HCT116 (cell line): ENCODE data around the gene AUTS2. TPM values are rescaled to one million over a fixed set of nuclear protein-coding genes. Genes with fewer than 3 reads are reported as not detected.

Source experiments
- ATAC-seq: fragments of 200-7000 bp; cut with Tn5 transposase; 2 replicates; pipeline ENCODE4 v1.9.1; 2020; ENCODE audit warnings: mild to moderate bottlenecking, moderate library complexity
- BruUV-seq: library from RNA; stranded (reverse); fragments of 400-500 nt; replicated peaks from 2 replicates; lab custom pipeline; 2021; lab: Mats Ljungman, UMichigan
- CTCF ChIA-PET: fragments of 300-600 bp; sonication (Branson Sonifier 250); formaldehyde crosslinking; loops from one replicate; lab custom pipeline; 2021; ENCODE audit warnings: antibody characterized with exemption; lab: Charles Lee
- POLR2A ChIA-PET: fragments of 300-600, 350-600 bp; sonication (Branson Sonifier 250); formaldehyde crosslinking; loops from one replicate; lab custom pipeline; 2021; ENCODE audit warnings: antibody characterized with exemption; lab: Charles Lee
- RAD21 ChIA-PET, 2 experiments: fragments of 300-600 bp; sonication (Branson Sonifier 250); formaldehyde crosslinking; loops; one replicate each; lab custom pipeline; 2023; ENCODE audit warnings: low total read pairs in 2 of 2; ENCODE audit not compliant: uncharacterized antibody in 2 of 2, unreplicated experiment in 2 of 2, low non-redundant PET in 1 of 2; lab: Charles Lee
- DNase-seq: peaks from one replicate; pipeline ENCODE4 v3.0.0-alpha.2; 2010; ENCODE audit warnings: low read depth, low spot score
- H2AFZ ChIP-seq: fragments of 200-600 bp; shearing (Covaris generic), sonication (generic); 2 replicates; pipeline ENCODE4 v1.6.1; 2017; ENCODE audit warnings: low read depth, mixed run types, mixed read lengths, antibody characterized with exemption, low read length; ENCODE audit not compliant: poor library complexity, severe bottlenecking
- H3K27ac ChIP-seq: 2 replicates; pipeline ENCODE4 v1.5.1; 2012; ENCODE audit warnings: low read depth, low read length
- H3K27me3 ChIP-seq: fragments of 200-600 bp; sonication (generic); 2 replicates; pipeline ENCODE4 v1.6.1; 2016; ENCODE audit warnings: mixed run types, low read length, mixed read lengths; ENCODE audit not compliant: insufficient read depth
- H3K36me3 ChIP-seq, 2 experiments: fragments of 200-500 bp in 1 of 2; fragments of 200-600 bp in 1 of 2; sonication (Bioruptor generic) in 1 of 2; sonication (generic) in 1 of 2; 2 replicates each; pipeline versions ENCODE4 v1.5.1 to v1.6.1; 2014 to 2016; ENCODE audit warnings: low read length in 2 of 2, inconsistent platforms in 1 of 2, mixed read lengths in 1 of 2, mixed run types in 1 of 2; ENCODE audit not compliant: insufficient read depth in 2 of 2, control insufficient read depth in 1 of 2
- H3K4me1 ChIP-seq, 2 experiments: fragments of 200-600 bp in 1 of 2; sonication (generic) in 1 of 2; 2 replicates each; pipeline versions ENCODE4 v1.5.1 to v1.6.1; 2012 to 2017; ENCODE audit warnings: low read length in 2 of 2, inconsistent platforms in 1 of 2, mild to moderate bottlenecking in 1 of 2, mixed read lengths in 1 of 2, mixed run types in 1 of 2, moderate library complexity in 1 of 2; ENCODE audit not compliant: insufficient read depth in 2 of 2, control insufficient read depth in 1 of 2
- H3K4me2 ChIP-seq: fragments of 200-600 bp; sonication (generic); 2 replicates; pipeline ENCODE4 v1.6.1; 2017; ENCODE audit warnings: mixed run types, low read length, mixed read lengths
- H3K4me3 ChIP-seq, 2 experiments: fragments of 200-600 bp in 1 of 2; sonication (generic) in 1 of 2; replicated peaks in 1 of 2; 2 replicates each; pipeline ENCODE4 v1.5.1; 2011 to 2016; ENCODE audit warnings: low read length in 2 of 2, control low read depth in 1 of 2, low read depth in 1 of 2, mild to moderate bottlenecking in 1 of 2, mixed read lengths in 1 of 2, mixed run types in 1 of 2
- H3K79me2 ChIP-seq: fragments of 200-600 bp; sonication (generic); 2 replicates; pipeline ENCODE4 v1.6.1; 2017; ENCODE audit warnings: mild to moderate bottlenecking, mixed run types, low read length, moderate library complexity, mixed read lengths; ENCODE audit not compliant: insufficient read depth
- H3K9ac ChIP-seq: fragments of 200-600 bp; sonication (generic); 2 replicates; pipeline ENCODE4 v1.6.1; 2016; ENCODE audit warnings: low read length, mixed read lengths
- H3K9me2 ChIP-seq: fragments of 200-600 bp; sonication (generic), shearing (Covaris generic); 2 replicates; pipeline ENCODE4 v1.6.1; 2017; ENCODE audit warnings: mixed run types, mild to moderate bottlenecking, moderate library complexity; ENCODE audit not compliant: insufficient read depth
- H3K9me3 ChIP-seq, 2 experiments: fragments of 200-500 bp in 1 of 2; fragments of 200-600 bp in 1 of 2; sonication (Bioruptor generic) in 1 of 2; sonication (generic) in 1 of 2; 2 replicates each; pipeline ENCODE4 v1.6.1; 2014 to 2017; ENCODE audit warnings: low read length in 2 of 2, mixed read lengths in 2 of 2, inconsistent platforms in 1 of 2, low read depth in 1 of 2, mild to moderate bottlenecking in 1 of 2, mixed run types in 1 of 2, moderate library complexity in 1 of 2; ENCODE audit not compliant: control insufficient read depth in 1 of 2, insufficient read depth in 1 of 2
- H4K20me1 ChIP-seq: fragments of 200-600 bp; sonication (generic), shearing (Covaris generic); 2 replicates; pipeline ENCODE4 v1.6.1; 2017; ENCODE audit warnings: mixed run types, mild to moderate bottlenecking, moderate library complexity; ENCODE audit not compliant: insufficient read depth
- CBX3 ChIP-seq: IDR thresholded peaks from 2 replicates; pipeline ENCODE4 v1.6.1; 2012; ENCODE audit warnings: low read depth
- CEBPB ChIP-seq: IDR thresholded peaks from 2 replicates; pipeline ENCODE4 v1.6.1; 2012; ENCODE audit warnings: low read depth
- EGR1 ChIP-seq: IDR thresholded peaks from 2 replicates; pipeline ENCODE4 v1.6.1; 2012; ENCODE audit warnings: low read depth
- ELF1 ChIP-seq: IDR thresholded peaks from 2 replicates; pipeline ENCODE4 v1.6.1; 2012; ENCODE audit warnings: low read depth, borderline replicate concordance
- EZH2 ChIP-seq: fragments of 200-600 bp; sonication (generic); IDR thresholded peaks from 2 replicates; pipeline ENCODE4 v1.6.1; 2017; ENCODE audit warnings: antibody characterized with exemption, mixed run types
- FOSL1 ChIP-seq: IDR thresholded peaks from 2 replicates; pipeline ENCODE4 v1.6.1; 2012; ENCODE audit warnings: low read depth
- JUND ChIP-seq: IDR thresholded peaks from 2 replicates; pipeline ENCODE4 v1.6.1; 2012
- POLR2A ChIP-seq: IDR thresholded peaks from 2 replicates; pipeline ENCODE4 v1.7.0; 2011; ENCODE audit warnings: borderline replicate concordance; ENCODE audit not compliant: insufficient read depth, insufficient read length; ENCODE audit errors: extremely low read depth
- RAD21 ChIP-seq: IDR thresholded peaks from 2 replicates; pipeline ENCODE4 v1.6.1; 2012; ENCODE audit warnings: low read depth, mild to moderate bottlenecking
- SP1 ChIP-seq: IDR thresholded peaks from 2 replicates; pipeline ENCODE4 v1.6.1; 2012; ENCODE audit warnings: low read depth
- SRF ChIP-seq: IDR thresholded peaks from 2 replicates; pipeline ENCODE4 v1.6.1; 2012; ENCODE audit warnings: low read depth
- TCF7L2 ChIP-seq: IDR thresholded peaks from 2 replicates; pipeline ENCODE4 v1.7.0; 2011; ENCODE audit warnings: borderline replicate concordance, inconsistent platforms; ENCODE audit not compliant: insufficient read depth, insufficient read length; ENCODE audit errors: extremely low read depth
- YY1 ChIP-seq: IDR thresholded peaks from 2 replicates; pipeline ENCODE4 v1.6.1; 2011; ENCODE audit warnings: low read length, low read depth, moderate library complexity, mild to moderate bottlenecking; ENCODE audit not compliant: insufficient replicate concordance; ENCODE audit errors: extremely low read depth
- ZFX ChIP-seq: fragments of 450-650 bp; IDR thresholded peaks from 2 replicates; pipeline ENCODE4 v1.6.1; 2017
- ZNF274 ChIP-seq: fragments of 200-500 bp; sonication (Bioruptor generic); IDR thresholded peaks from 2 replicates; pipeline ENCODE4 v1.6.1; 2014; ENCODE audit warnings: mild to moderate bottlenecking, low read depth, low read length, inconsistent platforms
- intact Hi-C: fragments of 100-400 bp; cut with micrococcal nuclease; formaldehyde crosslinking; loops from 2 replicates; pipeline ENCODE4 v1.10.0; 2022
- total RNA-seq: library from RNA; stranded (reverse); gene quantifications from one replicate; pipeline ENCODE4 v1.2.1, GENCODE V29; 2021; ENCODE audit not compliant: unreplicated experiment
- TF ChIP-seq, protein P1 (sequence below), 3 experiments: fragments of 200-600 bp in 1 of 3; sonication (generic) in 1 of 3; IDR thresholded peaks in 2 of 3; conservative IDR thresholded peaks in 1 of 3; 2 replicates each; pipeline ENCODE4 v1.5.1; 2012 to 2017; ENCODE audit warnings: low read depth in 2 of 3, low read length in 2 of 3, antibody characterized with exemption in 1 of 3, borderline replicate concordance in 1 of 3, control low read depth in 1 of 3, mild to moderate bottlenecking in 1 of 3, mixed read lengths in 1 of 3, mixed run types in 1 of 3, moderate library complexity in 1 of 3; ENCODE audit not compliant: insufficient read depth in 1 of 3
- TF ChIP-seq, protein P2 (sequence below): IDR thresholded peaks from 2 replicates; pipeline ENCODE4 v1.6.1; 2012
- TF ChIP-seq, protein P3 (sequence below): IDR thresholded peaks from 2 replicates; pipeline ENCODE4 v1.6.1; 2011; ENCODE audit warnings: mild to moderate bottlenecking, low read length, moderate library complexity; ENCODE audit not compliant: insufficient replicate concordance; ENCODE audit errors: extremely low read depth
- TF ChIP-seq, protein P4 (sequence below): IDR thresholded peaks from 2 replicates; pipeline ENCODE4 v1.6.1; 2012; ENCODE audit warnings: low read depth

The AUTS2 gene
- total RNA-seq, 1 experiment from 2014 or later = 0.93 TPM

DNA sequence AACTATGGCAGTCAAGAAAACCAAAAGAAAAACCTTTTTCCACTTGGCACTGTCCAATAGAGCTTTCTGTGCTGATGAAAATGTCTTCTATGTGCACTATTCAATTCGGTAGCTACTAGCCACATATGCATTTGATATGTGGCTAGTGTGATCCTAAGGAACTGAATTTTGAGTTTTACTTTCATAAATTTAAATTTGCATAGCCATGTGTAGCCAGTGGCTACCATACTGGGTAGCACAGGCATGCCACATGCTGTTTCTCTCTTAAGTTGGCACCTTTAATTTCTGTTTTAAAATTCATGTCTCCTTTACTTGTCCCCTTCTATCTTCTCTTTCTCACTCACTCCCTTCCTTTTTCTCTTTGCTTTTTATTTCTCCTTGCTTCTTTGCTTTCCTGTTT lies 455.7 kb downstream of the AUTS2 start:
- intact Hi-C loops = no loop called here
- Histone ChIP-seq H3K79me2 (no peaks in the 10 kb centered on the region), H3K4me2 (no peak overlapping the region), H3K4me3 (no peak overlapping the region), H4K20me1 (no peaks in the 10 kb centered on the region), H3K9me2 (no peaks in the 10 kb centered on the region), H2AFZ (no peak overlapping the region), H3K9me3 (peaks cover 0 to 24% of the 10 kb centered on the region in 2 experiments; a peak in 2 of 4 replicates), H3K27me3 (no peaks in the 10 kb centered on the region), H3K4me1 (no peaks in the 10 kb centered on the region), H3K36me3 (no peaks in the 10 kb centered on the region), H3K27ac (no peak overlapping the region), H3K9ac (no peak overlapping the region)
- DNase-seq = no peak
- TF ChIP-seq, protein P1, sequence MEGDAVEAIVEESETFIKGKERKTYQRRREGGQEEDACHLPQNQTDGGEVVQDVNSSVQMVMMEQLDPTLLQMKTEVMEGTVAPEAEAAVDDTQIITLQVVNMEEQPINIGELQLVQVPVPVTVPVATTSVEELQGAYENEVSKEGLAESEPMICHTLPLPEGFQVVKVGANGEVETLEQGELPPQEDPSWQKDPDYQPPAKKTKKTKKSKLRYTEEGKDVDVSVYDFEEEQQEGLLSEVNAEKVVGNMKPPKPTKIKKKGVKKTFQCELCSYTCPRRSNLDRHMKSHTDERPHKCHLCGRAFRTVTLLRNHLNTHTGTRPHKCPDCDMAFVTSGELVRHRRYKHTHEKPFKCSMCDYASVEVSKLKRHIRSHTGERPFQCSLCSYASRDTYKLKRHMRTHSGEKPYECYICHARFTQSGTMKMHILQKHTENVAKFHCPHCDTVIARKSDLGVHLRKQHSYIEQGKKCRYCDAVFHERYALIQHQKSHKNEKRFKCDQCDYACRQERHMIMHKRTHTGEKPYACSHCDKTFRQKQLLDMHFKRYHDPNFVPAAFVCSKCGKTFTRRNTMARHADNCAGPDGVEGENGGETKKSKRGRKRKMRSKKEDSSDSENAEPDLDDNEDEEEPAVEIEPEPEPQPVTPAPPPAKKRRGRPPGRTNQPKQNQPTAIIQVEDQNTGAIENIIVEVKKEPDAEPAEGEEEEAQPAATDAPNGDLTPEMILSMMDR (IDR thresholded peaks at IDR 0.05 in 2 of 3, conservative IDR thresholded peaks at IDR 0.05 in 1 of 3; ENCODE audit: borderline replicate concordance in 1 of 3, insufficient read depth in 1 of 3, low read depth in 2 of 3, low read length in 2 of 3) = no peak
- TF ChIP-seq ZFX (no peak), EZH2 (no peak), TCF7L2 (no peak), SP1 (no peak), FOSL1 (no peak), CBX3 (no peak), ZNF274 (no peak), CEBPB (no peak), YY1 (no peak), JUND (no peak), EGR1 (no peak), SRF (no peak), ELF1 (no peak), RAD21 (no peak), POLR2A (no peak)
- TF ChIP-seq, protein P2, sequence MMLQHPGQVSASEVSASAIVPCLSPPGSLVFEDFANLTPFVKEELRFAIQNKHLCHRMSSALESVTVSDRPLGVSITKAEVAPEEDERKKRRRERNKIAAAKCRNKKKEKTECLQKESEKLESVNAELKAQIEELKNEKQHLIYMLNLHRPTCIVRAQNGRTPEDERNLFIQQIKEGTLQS = no peak
- TF ChIP-seq, protein P3, sequence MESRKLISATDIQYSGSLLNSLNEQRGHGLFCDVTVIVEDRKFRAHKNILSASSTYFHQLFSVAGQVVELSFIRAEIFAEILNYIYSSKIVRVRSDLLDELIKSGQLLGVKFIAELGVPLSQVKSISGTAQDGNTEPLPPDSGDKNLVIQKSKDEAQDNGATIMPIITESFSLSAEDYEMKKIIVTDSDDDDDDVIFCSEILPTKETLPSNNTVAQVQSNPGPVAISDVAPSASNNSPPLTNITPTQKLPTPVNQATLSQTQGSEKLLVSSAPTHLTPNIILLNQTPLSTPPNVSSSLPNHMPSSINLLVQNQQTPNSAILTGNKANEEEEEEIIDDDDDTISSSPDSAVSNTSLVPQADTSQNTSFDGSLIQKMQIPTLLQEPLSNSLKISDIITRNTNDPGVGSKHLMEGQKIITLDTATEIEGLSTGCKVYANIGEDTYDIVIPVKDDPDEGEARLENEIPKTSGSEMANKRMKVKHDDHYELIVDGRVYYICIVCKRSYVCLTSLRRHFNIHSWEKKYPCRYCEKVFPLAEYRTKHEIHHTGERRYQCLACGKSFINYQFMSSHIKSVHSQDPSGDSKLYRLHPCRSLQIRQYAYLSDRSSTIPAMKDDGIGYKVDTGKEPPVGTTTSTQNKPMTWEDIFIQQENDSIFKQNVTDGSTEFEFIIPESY = no peak
- TF ChIP-seq, protein P4, sequence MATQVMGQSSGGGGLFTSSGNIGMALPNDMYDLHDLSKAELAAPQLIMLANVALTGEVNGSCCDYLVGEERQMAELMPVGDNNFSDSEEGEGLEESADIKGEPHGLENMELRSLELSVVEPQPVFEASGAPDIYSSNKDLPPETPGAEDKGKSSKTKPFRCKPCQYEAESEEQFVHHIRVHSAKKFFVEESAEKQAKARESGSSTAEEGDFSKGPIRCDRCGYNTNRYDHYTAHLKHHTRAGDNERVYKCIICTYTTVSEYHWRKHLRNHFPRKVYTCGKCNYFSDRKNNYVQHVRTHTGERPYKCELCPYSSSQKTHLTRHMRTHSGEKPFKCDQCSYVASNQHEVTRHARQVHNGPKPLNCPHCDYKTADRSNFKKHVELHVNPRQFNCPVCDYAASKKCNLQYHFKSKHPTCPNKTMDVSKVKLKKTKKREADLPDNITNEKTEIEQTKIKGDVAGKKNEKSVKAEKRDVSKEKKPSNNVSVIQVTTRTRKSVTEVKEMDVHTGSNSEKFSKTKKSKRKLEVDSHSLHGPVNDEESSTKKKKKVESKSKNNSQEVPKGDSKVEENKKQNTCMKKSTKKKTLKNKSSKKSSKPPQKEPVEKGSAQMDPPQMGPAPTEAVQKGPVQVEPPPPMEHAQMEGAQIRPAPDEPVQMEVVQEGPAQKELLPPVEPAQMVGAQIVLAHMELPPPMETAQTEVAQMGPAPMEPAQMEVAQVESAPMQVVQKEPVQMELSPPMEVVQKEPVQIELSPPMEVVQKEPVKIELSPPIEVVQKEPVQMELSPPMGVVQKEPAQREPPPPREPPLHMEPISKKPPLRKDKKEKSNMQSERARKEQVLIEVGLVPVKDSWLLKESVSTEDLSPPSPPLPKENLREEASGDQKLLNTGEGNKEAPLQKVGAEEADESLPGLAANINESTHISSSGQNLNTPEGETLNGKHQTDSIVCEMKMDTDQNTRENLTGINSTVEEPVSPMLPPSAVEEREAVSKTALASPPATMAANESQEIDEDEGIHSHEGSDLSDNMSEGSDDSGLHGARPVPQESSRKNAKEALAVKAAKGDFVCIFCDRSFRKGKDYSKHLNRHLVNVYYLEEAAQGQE = no peak
- no peak for ATAC-seq
- no TSS peak for BruUV-seq
- ChIA-PET CTCF (no interaction called here), RAD21 (no interaction called here), POLR2A (no interaction called here)
